ENCODE results near the gene PLEKHH3. TPM values are rescaled to one million over a fixed set of nuclear protein-coding genes. Genes with fewer than 3 reads are reported as not detected.
"Not testable (repeated sequence)": the region's sequence is repeated elsewhere in the genome, so short reads cannot be mapped to it uniquely, and the experiment has no call there.

Gene PLEKHH3
- total RNA-seq, 1 donor from 2014 or later = 36.1 TPM

GRCh38 chr17:42632949-42633444 lies 43.8 kb downstream of the PLEKHH3 start:
- no peak for DNase-seq (ENCODE audit: low spot score)

- no peak for DNase-seq (ENCODE audit: low spot score)
Measured at GRCh38 chr17:42629411-42630009, 47.3 kb downstream of the PLEKHH3 start.

GRCh38 chr17:42627032-42627764 lies 49.6 kb downstream of the PLEKHH3 start:
- DNase-seq (ENCODE audit: low spot score) = not testable (repeated sequence)

GRCh38 chr17:42623732-42624596 lies 52.8 kb downstream of the PLEKHH3 start:
- DNase-seq (ENCODE audit: low spot score) = peak; percentile 64

- no peak for DNase-seq (ENCODE audit: low spot score)
Measured at GRCh38 chr17:42623271-42623670, 53.5 kb downstream of the PLEKHH3 start.

GRCh38 chr17:42621987-42622386 lies 54.8 kb downstream of the PLEKHH3 start:
- not testable (repeated sequence) for DNase-seq (ENCODE audit: low spot score)

- peak; percentile 48 for DNase-seq (ENCODE audit: low spot score)
Measured at GRCh38 chr17:42618442-42619150, 58.2 kb downstream of the PLEKHH3 start.

- no peak for DNase-seq (ENCODE audit: low spot score)
Measured at GRCh38 chr17:42617956-42618431, 58.8 kb downstream of the PLEKHH3 start.

Other genes with a start within 250 kb of the PLEKHH3 start
- gene ATP6V0A1, start 218.1 kb downstream of the PLEKHH3 start, total RNA-seq = 179 TPM
- 51.1 TPM for gene NAGLU, start 140.8 kb downstream of the PLEKHH3 start, total RNA-seq
- gene HSD17B1, start 124.1 kb downstream of the PLEKHH3 start, total RNA-seq = 2.4 TPM
- 84.1 TPM for gene COASY, start 114.8 kb downstream of the PLEKHH3 start, total RNA-seq
- 54.0 TPM for gene MLX, start 109.9 kb downstream of the PLEKHH3 start, total RNA-seq
- 5.1 TPM for gene PSMC3IP, start 99.3 kb downstream of the PLEKHH3 start, total RNA-seq
- gene RETREG3, start 67.6 kb downstream of the PLEKHH3 start, total RNA-seq = 78.8 TPM
- 40.2 TPM for gene TUBG1, start 67.3 kb downstream of the PLEKHH3 start, total RNA-seq
- gene TUBG2, start 17.7 kb downstream of the PLEKHH3 start, total RNA-seq = 30.8 TPM
- gene CCR10, start 4.8 kb upstream of the PLEKHH3 start, total RNA-seq = 0.49 TPM
- gene CNTNAP1, start 5.5 kb upstream of the PLEKHH3 start, total RNA-seq = 8.1 TPM
- 50.4 TPM for gene EZH1, start 68.0 kb upstream of the PLEKHH3 start, total RNA-seq
- gene RAMP2, start 84.2 kb upstream of the PLEKHH3 start, total RNA-seq = 22.7 TPM
- gene VPS25, start 96.5 kb upstream of the PLEKHH3 start, total RNA-seq = 57.1 TPM
- gene WNK4, start 103.6 kb upstream of the PLEKHH3 start, total RNA-seq = 0.37 TPM
- gene COA3, start 121.7 kb upstream of the PLEKHH3 start, total RNA-seq = 78.0 TPM
- gene CNTD1, start 121.9 kb upstream of the PLEKHH3 start, total RNA-seq = 0.89 TPM
- gene BECN1, start 147.3 kb upstream of the PLEKHH3 start, total RNA-seq = 71.3 TPM
- 88.5 TPM for gene PSME3, start 156.4 kb upstream of the PLEKHH3 start, total RNA-seq
- 1.4 TPM for gene AOC2, start 167.6 kb upstream of the PLEKHH3 start, total RNA-seq
- 125 TPM for gene AOC3, start 174.2 kb upstream of the PLEKHH3 start, total RNA-seq
- 17.3 TPM for gene G6PC1, start 223.8 kb upstream of the PLEKHH3 start, total RNA-seq

Measured in mucosa of gallbladder (tissue), 1 donor.